ENCODE results near the gene C2orf78. TPM values are rescaled to one million over a fixed set of nuclear protein-coding genes. Genes with fewer than 3 reads are reported as not detected.

Gene C2orf78
- total RNA-seq, 1 experiment from 2014 or later: 0.39 TPM

DNA sequence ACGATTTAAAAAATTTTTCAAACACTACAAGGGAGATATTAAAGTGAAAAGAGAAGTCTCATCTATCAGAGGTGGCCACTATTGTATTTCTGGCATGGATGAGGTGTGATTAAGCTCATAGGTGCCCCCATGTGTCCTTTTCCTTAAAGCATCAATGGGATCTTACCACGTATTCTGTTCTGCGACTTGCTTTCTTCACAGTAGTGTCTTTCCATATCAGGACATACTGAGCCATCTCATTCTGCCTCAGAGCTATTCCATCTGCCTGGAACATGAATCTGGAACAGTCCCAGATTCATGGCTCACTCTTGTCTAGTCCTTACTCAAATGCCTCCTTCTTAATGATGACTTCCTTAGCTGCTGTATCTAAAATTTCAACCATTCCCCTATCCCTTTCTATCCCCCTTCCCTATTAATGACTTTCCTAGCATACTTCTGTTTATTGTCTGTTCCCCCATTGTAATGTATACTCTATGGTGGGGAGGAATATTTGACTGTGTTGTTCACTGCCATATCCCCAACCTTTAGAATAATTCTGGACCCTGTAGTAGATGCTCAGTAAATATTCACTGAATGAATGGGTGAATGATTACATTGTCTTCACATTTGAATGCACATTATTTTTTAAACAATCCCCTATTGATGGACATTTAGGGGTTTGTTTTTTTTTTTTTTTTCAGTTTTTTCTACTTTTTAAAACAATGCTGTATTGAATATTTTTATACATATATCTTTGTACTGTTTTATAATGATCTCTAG, 55.8 kb downstream of the C2orf78 start (continued):
- TF ChIP-seq, protein P1, sequence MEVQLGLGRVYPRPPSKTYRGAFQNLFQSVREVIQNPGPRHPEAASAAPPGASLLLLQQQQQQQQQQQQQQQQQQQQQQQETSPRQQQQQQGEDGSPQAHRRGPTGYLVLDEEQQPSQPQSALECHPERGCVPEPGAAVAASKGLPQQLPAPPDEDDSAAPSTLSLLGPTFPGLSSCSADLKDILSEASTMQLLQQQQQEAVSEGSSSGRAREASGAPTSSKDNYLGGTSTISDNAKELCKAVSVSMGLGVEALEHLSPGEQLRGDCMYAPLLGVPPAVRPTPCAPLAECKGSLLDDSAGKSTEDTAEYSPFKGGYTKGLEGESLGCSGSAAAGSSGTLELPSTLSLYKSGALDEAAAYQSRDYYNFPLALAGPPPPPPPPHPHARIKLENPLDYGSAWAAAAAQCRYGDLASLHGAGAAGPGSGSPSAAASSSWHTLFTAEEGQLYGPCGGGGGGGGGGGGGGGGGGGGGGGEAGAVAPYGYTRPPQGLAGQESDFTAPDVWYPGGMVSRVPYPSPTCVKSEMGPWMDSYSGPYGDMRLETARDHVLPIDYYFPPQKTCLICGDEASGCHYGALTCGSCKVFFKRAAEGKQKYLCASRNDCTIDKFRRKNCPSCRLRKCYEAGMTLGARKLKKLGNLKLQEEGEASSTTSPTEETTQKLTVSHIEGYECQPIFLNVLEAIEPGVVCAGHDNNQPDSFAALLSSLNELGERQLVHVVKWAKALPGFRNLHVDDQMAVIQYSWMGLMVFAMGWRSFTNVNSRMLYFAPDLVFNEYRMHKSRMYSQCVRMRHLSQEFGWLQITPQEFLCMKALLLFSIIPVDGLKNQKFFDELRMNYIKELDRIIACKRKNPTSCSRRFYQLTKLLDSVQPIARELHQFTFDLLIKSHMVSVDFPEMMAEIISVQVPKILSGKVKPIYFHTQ (CRISPR knock-in tag; IDR thresholded peaks at IDR 0.05): no peak
- no peak for TF ChIP-seq ZNF138 (CRISPR knock-in tag; conservative IDR thresholded peaks at IDR 0.05)

DNA sequence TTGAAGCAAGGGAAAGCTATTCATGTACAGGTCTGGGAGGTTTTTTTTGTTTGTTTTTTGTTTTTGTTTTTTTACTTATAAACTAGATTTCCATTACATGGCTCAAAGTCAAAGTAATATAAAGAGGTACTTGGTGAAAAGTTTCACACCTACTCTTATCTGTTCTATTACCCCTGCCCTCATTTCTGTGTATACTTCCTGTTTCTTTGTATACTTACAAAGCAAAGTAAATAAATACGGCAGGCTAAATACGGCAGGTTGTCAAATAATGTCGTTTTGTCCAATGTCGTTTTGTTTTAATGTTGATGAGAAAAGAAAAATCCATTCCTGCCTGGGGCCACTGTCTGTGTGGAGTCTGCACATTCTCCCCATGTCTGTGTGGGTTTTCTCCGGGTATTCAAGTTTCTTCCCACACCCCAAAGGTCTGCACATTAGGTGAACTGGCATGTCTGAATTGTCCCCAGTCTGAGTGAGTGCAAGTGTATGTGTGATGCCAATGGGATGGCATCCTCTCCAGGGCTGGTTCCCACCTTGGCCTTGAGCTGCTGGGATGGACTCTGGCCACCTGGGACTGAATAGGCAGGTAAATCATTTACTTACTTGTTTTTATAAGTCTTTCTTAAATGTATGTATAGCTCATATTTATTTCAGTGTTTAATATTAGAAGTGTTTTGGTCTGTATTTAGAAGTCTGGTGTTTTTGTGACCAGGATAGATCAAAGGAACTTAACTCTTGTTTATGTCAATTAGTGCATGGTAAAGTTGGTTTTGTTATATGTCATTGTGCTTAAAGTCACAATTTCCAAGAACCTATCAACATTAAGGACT, 58.1 kb downstream of the C2orf78 start:
- ChIA-PET CTCF (no interaction called here), POLR2A (interaction anchor here (0.6 kb wide), 1 partner anchor 387 kb away, joined by 3 read pairs; no protein-coding TSS in a partner anchor)
- Mint-ChIP-seq H3K9me3 (no peaks in the 10 kb centered on the region), H3K4me3 (no peak overlapping the region), H3K27me3 (ENCODE audit: low read depth) (no peaks in the 10 kb centered on the region), H3K27ac (no peak overlapping the region), H3K36me3 (peaks cover 26% of the 10 kb centered on the region), H3K4me1 (no peaks in the 10 kb centered on the region)
- DNase-seq (ENCODE audit: low spot score) (no peak), ATAC-seq (no peak)
- TF ChIP-seq ZNF281 (CRISPR knock-in tag; IDR thresholded peaks at IDR 0.05): no peak

- no peaks in the 10 kb centered on the region for H3K4me1 Mint-ChIP-seq
- TF ChIP-seq NR2C2 (CRISPR knock-in tag; IDR thresholded peaks at IDR 0.05) (no peak), KAT7 (CRISPR knock-in tag; IDR thresholded peaks at IDR 0.05; ENCODE audit: borderline replicate concordance) (no peak), HMGA2 (CRISPR knock-in tag; IDR thresholded peaks at IDR 0.05) (no peak), ATF3 (CRISPR knock-in tag; conservative IDR thresholded peaks at IDR 0.05) (no peak), CREB1 (CRISPR knock-in tag; IDR thresholded peaks at IDR 0.05) (no peak), ESRRA (CRISPR knock-in tag; IDR thresholded peaks at IDR 0.05; ENCODE audit: borderline replicate concordance) (no peak), USF2 (CRISPR knock-in tag; IDR thresholded peaks at IDR 0.05) (no peak), E2F5 (CRISPR knock-in tag; IDR thresholded peaks at IDR 0.05) (no peak), USF1 (CRISPR knock-in tag; IDR thresholded peaks at IDR 0.05) (no peak), EMX1 (CRISPR knock-in tag; IDR thresholded peaks at IDR 0.05) (no peak), ZNF232 (CRISPR knock-in tag; IDR thresholded peaks at IDR 0.05) (no peak), GTF2I (CRISPR knock-in tag; conservative IDR thresholded peaks at IDR 0.05) (no peak)
- TF ChIP-seq, protein P2, sequence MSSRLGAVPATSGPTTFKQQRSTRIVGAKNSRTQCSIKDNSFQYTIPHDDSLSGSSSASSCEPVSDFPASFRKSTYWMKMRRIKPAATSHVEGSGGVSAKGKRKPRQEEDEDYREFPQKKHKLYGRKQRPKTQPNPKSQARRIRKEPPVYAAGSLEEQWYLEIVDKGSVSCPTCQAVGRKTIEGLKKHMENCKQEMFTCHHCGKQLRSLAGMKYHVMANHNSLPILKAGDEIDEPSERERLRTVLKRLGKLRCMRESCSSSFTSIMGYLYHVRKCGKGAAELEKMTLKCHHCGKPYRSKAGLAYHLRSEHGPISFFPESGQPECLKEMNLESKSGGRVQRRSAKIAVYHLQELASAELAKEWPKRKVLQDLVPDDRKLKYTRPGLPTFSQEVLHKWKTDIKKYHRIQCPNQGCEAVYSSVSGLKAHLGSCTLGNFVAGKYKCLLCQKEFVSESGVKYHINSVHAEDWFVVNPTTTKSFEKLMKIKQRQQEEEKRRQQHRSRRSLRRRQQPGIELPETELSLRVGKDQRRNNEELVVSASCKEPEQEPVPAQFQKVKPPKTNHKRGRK (CRISPR knock-in tag; IDR thresholded peaks at IDR 0.05; ENCODE audit: borderline replicate concordance): no peak
- TF ChIP-seq, protein P3, sequence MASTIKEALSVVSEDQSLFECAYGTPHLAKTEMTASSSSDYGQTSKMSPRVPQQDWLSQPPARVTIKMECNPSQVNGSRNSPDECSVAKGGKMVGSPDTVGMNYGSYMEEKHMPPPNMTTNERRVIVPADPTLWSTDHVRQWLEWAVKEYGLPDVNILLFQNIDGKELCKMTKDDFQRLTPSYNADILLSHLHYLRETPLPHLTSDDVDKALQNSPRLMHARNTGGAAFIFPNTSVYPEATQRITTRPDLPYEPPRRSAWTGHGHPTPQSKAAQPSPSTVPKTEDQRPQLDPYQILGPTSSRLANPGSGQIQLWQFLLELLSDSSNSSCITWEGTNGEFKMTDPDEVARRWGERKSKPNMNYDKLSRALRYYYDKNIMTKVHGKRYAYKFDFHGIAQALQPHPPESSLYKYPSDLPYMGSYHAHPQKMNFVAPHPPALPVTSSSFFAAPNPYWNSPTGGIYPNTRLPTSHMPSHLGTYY (CRISPR knock-in tag; IDR thresholded peaks at IDR 0.05): no peak
- TF ChIP-seq, protein P4, sequence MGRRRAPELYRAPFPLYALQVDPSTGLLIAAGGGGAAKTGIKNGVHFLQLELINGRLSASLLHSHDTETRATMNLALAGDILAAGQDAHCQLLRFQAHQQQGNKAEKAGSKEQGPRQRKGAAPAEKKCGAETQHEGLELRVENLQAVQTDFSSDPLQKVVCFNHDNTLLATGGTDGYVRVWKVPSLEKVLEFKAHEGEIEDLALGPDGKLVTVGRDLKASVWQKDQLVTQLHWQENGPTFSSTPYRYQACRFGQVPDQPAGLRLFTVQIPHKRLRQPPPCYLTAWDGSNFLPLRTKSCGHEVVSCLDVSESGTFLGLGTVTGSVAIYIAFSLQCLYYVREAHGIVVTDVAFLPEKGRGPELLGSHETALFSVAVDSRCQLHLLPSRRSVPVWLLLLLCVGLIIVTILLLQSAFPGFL (CRISPR knock-in tag; IDR thresholded peaks at IDR 0.05; ENCODE audit: borderline replicate concordance): no peak
These were observed 58.7 kb downstream of the C2orf78 start for GRCh38 chr2:73842739-73843019.

More at GRCh38 chr2:73842739-73843019, 58.7 kb downstream of the C2orf78 start:
- no peak for ATAC-seq
- H3K9me3 Mint-ChIP-seq: no peaks in the 10 kb centered on the region
- POLR2A ChIA-PET: no interaction called here
- DNase-seq (ENCODE audit: low spot score): no peak
- H3K27me3 Mint-ChIP-seq (ENCODE audit: low read depth): no peaks in the 10 kb centered on the region
- no peak overlapping the region for H3K4me3 Mint-ChIP-seq
- peaks cover 31% of the 10 kb centered on the region for H3K36me3 Mint-ChIP-seq
- H3K27ac Mint-ChIP-seq: no peak overlapping the region
- CTCF ChIA-PET: no interaction called here
